Measurements from ENCODE around the gene HELZ.
"Not testable (repeated sequence)": the region's sequence is repeated elsewhere in the genome, so short reads cannot be mapped to it uniquely, and the experiment has no call there.

HELZ gene

GRCh38 chr17:67198131-67198530 is 46.9 kb downstream of the HELZ start:
- WGBS (ENCODE audit: extremely low coverage, insufficient coverage, insufficient read length) = no CpG with 5 or more reads among the region's 3 CpGs
- DNase-seq = no peak

GRCh38 chr17:67197023-67197422 is 48.0 kb downstream of the HELZ start:
- not testable (repeated sequence) for H3K23ac ChIP-seq (ENCODE audit: low read length); H3K9ac ChIP-seq (ENCODE audit: low read length); H2AFZ ChIP-seq (ENCODE audit: insufficient read depth, low read length, poor library complexity); H3K4ac ChIP-seq (ENCODE audit: low read depth, low read length); H3K79me1 ChIP-seq (ENCODE audit: low read length); H3K14ac ChIP-seq (ENCODE audit: low read length); H3K4me3 ChIP-seq (ENCODE audit: low read depth, low read length); H3K36me3 ChIP-seq (ENCODE audit: control insufficient read depth in 1 of 2, insufficient read depth in 2 of 2, low read length in 2 of 2); H2BK120ac ChIP-seq (ENCODE audit: insufficient read depth, low read length, poor library complexity); H4K91ac ChIP-seq (ENCODE audit: low read depth, low read length); DNase-seq; H4K8ac ChIP-seq (ENCODE audit: low read depth, low read length); H3K27ac ChIP-seq (ENCODE audit: low read depth, low read length); H2BK5ac ChIP-seq (ENCODE audit: low read depth, low read length, poor library complexity); H3K18ac ChIP-seq (ENCODE audit: low read length); H4K12ac ChIP-seq (ENCODE audit: low read depth, low read length); H3K4me2 ChIP-seq (ENCODE audit: low read length); H3K4me1 ChIP-seq (ENCODE audit: control insufficient read depth in 1 of 2, insufficient read depth in 2 of 2, low read length in 2 of 2); H3K9me3 ChIP-seq (ENCODE audit: insufficient read depth, low read depth, low read length); H2BK12ac ChIP-seq (ENCODE audit: low read length); H3K79me2 ChIP-seq (ENCODE audit: control insufficient read depth, insufficient read depth, low read length, poor library complexity); H3K27me3 ChIP-seq (ENCODE audit: insufficient read depth, low read length); H2AK5ac ChIP-seq (ENCODE audit: low read length)
- WGBS (ENCODE audit: extremely low coverage, insufficient coverage, insufficient read length) = no CpG with 5 or more reads among the region's 3 CpGs

More at GRCh38 chr17:67198131-67198530, 46.9 kb downstream of the HELZ start:
- H2AFZ ChIP-seq (ENCODE audit: insufficient read depth, low read length, poor library complexity) = no peak overlapping the region
- no peak overlapping the region for H3K18ac ChIP-seq (ENCODE audit: low read length)
- no peak overlapping the region for H4K12ac ChIP-seq (ENCODE audit: low read depth, low read length)
- no peak overlapping the region for H3K4me2 ChIP-seq (ENCODE audit: low read length)
- H3K14ac ChIP-seq (ENCODE audit: low read length) = no peak overlapping the region
- H2AK5ac ChIP-seq (ENCODE audit: low read length) = no peak overlapping the region
- no peak overlapping the region for H2BK12ac ChIP-seq (ENCODE audit: low read length)
- no peak overlapping the region for H3K4me3 ChIP-seq (ENCODE audit: low read depth, low read length)
- no peaks in the 10 kb centered on the region for H3K27me3 ChIP-seq (ENCODE audit: insufficient read depth, low read length)
- H3K9ac ChIP-seq (ENCODE audit: low read length) = no peak overlapping the region
- no peaks in the 10 kb centered on the region for H3K4me1 ChIP-seq (ENCODE audit: control insufficient read depth in 1 of 2, insufficient read depth in 2 of 2, low read length in 2 of 2)
- H4K91ac ChIP-seq (ENCODE audit: low read depth, low read length) = no peak overlapping the region
- H3K27ac ChIP-seq (ENCODE audit: low read depth, low read length) = no peak overlapping the region
- no peak overlapping the region for H3K4ac ChIP-seq (ENCODE audit: low read depth, low read length)
- peaks cover 12% of the 10 kb centered on the region in 2 experiments for H3K36me3 ChIP-seq (ENCODE audit: control insufficient read depth in 1 of 2, insufficient read depth in 2 of 2, low read length in 2 of 2)
- no peaks in the 10 kb centered on the region for H3K79me2 ChIP-seq (ENCODE audit: control insufficient read depth, insufficient read depth, low read length, poor library complexity)
- H3K23ac ChIP-seq (ENCODE audit: low read length) = no peak overlapping the region
- H2BK5ac ChIP-seq (ENCODE audit: low read depth, low read length, poor library complexity) = no peak overlapping the region
- H4K8ac ChIP-seq (ENCODE audit: low read depth, low read length) = no peak overlapping the region
- H2BK120ac ChIP-seq (ENCODE audit: insufficient read depth, low read length, poor library complexity) = no peak overlapping the region
- no peaks in the 10 kb centered on the region for H3K79me1 ChIP-seq (ENCODE audit: low read length)
- H3K9me3 ChIP-seq (ENCODE audit: insufficient read depth, low read depth, low read length) = no peaks in the 10 kb centered on the region

- Histone ChIP-seq H3K27me3 (ENCODE audit: insufficient read depth, low read length) (no peaks in the 10 kb centered on the region), H2BK5ac (ENCODE audit: low read depth, low read length, poor library complexity) (no peak overlapping the region), H3K4me2 (ENCODE audit: low read length) (no peak overlapping the region), H4K8ac (ENCODE audit: low read depth, low read length) (no peak overlapping the region), H3K18ac (ENCODE audit: low read length) (no peak overlapping the region), H2BK120ac (ENCODE audit: insufficient read depth, low read length, poor library complexity) (no peak overlapping the region), H2BK12ac (ENCODE audit: low read length) (no peak overlapping the region), H3K79me2 (ENCODE audit: control insufficient read depth, insufficient read depth, low read length, poor library complexity) (no peaks in the 10 kb centered on the region), H3K27ac (ENCODE audit: low read depth, low read length) (no peak overlapping the region), H3K4ac (ENCODE audit: low read depth, low read length) (no peak overlapping the region), H3K4me1 (ENCODE audit: control insufficient read depth in 1 of 2, insufficient read depth in 2 of 2, low read length in 2 of 2) (no peaks in the 10 kb centered on the region), H2AK5ac (ENCODE audit: low read length) (no peak overlapping the region), H3K36me3 (ENCODE audit: control insufficient read depth in 1 of 2, insufficient read depth in 2 of 2, low read length in 2 of 2) (peaks cover 9% of the 10 kb centered on the region in 2 experiments), H2AFZ (ENCODE audit: insufficient read depth, low read length, poor library complexity) (no peak overlapping the region), H4K91ac (ENCODE audit: low read depth, low read length) (no peak overlapping the region), H3K9ac (ENCODE audit: low read length) (no peak overlapping the region), H3K79me1 (ENCODE audit: low read length) (no peaks in the 10 kb centered on the region), H3K4me3 (ENCODE audit: low read depth, low read length) (no peak overlapping the region), H3K23ac (ENCODE audit: low read length) (no peak overlapping the region), H3K9me3 (ENCODE audit: insufficient read depth, low read depth, low read length) (no peaks in the 10 kb centered on the region), H3K14ac (ENCODE audit: low read length) (no peak overlapping the region), H4K12ac (ENCODE audit: low read depth, low read length) (no peak overlapping the region)
- no CpG with 5 or more reads among the region's 1 CpG for WGBS (ENCODE audit: extremely low coverage, insufficient coverage, insufficient read length)
- no peak for DNase-seq
These were observed 48.6 kb downstream of the HELZ start for GRCh38 chr17:67196422-67196821.

DNA sequence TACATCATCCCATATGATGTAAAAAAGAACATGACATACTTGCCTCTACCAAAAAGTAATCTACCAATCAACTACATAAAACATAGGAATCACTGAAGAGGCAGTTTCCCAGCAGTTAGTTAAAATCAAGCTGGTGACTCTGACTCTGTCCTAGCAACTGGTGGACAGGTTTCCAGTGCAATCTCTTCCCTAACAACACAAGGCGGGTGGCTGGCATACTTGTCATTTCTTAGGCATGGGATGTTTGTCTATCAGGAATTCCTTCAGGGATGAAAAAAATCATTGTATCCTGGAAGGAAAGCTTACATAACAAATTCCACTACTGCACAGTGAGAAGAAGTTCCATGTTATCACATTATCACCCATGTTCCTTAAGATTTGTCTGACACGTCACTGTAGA is 50.9 kb downstream of the HELZ start:
- no peak overlapping the region for H3K4me2 ChIP-seq (ENCODE audit: low read length)
- H3K4me3 ChIP-seq (ENCODE audit: low read depth, low read length) = no peak overlapping the region
- H3K9me3 ChIP-seq (ENCODE audit: insufficient read depth, low read depth, low read length) = no peaks in the 10 kb centered on the region
- H2BK5ac ChIP-seq (ENCODE audit: low read depth, low read length, poor library complexity) = no peak overlapping the region
- H2BK12ac ChIP-seq (ENCODE audit: low read length) = no peak overlapping the region
- H4K8ac ChIP-seq (ENCODE audit: low read depth, low read length) = no peak overlapping the region
- H4K12ac ChIP-seq (ENCODE audit: low read depth, low read length) = no peak overlapping the region
- no peak overlapping the region for H2BK120ac ChIP-seq (ENCODE audit: insufficient read depth, low read length, poor library complexity)
- no peaks in the 10 kb centered on the region for H3K27me3 ChIP-seq (ENCODE audit: insufficient read depth, low read length)
- H2AK5ac ChIP-seq (ENCODE audit: low read length) = no peak overlapping the region
- H3K4me1 ChIP-seq (ENCODE audit: control insufficient read depth in 1 of 2, insufficient read depth in 2 of 2, low read length in 2 of 2) = no peaks in the 10 kb centered on the region
- H3K4ac ChIP-seq (ENCODE audit: low read depth, low read length) = no peak overlapping the region
- H3K27ac ChIP-seq (ENCODE audit: low read depth, low read length) = no peak overlapping the region
- H3K79me1 ChIP-seq (ENCODE audit: low read length) = no peaks in the 10 kb centered on the region
- DNase-seq = peak; percentile 78 to 90
- H2AFZ ChIP-seq (ENCODE audit: insufficient read depth, low read length, poor library complexity) = no peak overlapping the region
- no peak overlapping the region for H3K9ac ChIP-seq (ENCODE audit: low read length)
- WGBS (ENCODE audit: extremely low coverage, insufficient coverage, insufficient read length) = no CpG with 5 or more reads among the region's 2 CpGs
- no peak overlapping the region for H3K14ac ChIP-seq (ENCODE audit: low read length)
- no peak overlapping the region for H3K18ac ChIP-seq (ENCODE audit: low read length)
- peaks cover 2 to 3% of the 10 kb centered on the region in 2 experiments for H3K36me3 ChIP-seq (ENCODE audit: control insufficient read depth in 1 of 2, insufficient read depth in 2 of 2, low read length in 2 of 2)
- H4K91ac ChIP-seq (ENCODE audit: low read depth, low read length) = no peak overlapping the region
- no peaks in the 10 kb centered on the region for H3K79me2 ChIP-seq (ENCODE audit: control insufficient read depth, insufficient read depth, low read length, poor library complexity)
- no peak overlapping the region for H3K23ac ChIP-seq (ENCODE audit: low read length)
